ENCODE measurements around the gene PROK1.
"Not testable (repeated sequence)": the region's sequence is repeated elsewhere in the genome, so short reads cannot be mapped to it uniquely, and the experiment has no call there.

The PROK1 gene

GRCh38 chr1:110411173-110411735 lies 39.7 kb upstream of the PROK1 start:
- no peak overlapping the region for H2AFZ ChIP-seq (ENCODE audit: low read depth, low read length)
- no peak overlapping the region for H3K4me2 ChIP-seq (ENCODE audit: insufficient read depth, low read length)
- H3K27ac ChIP-seq (ENCODE audit: low read length): no peak overlapping the region
- peaks cover 23% of the 10 kb centered on the region for H3K4me1 ChIP-seq (ENCODE audit: insufficient read depth, low read length)
- TF ChIP-seq CTCF (IDR thresholded peaks at IDR 0.05; ENCODE audit: borderline replicate concordance, extremely low read depth, low read length, poor library complexity, severe bottlenecking) (no peak), EZH2 (IDR thresholded peaks at IDR 0.05; ENCODE audit: borderline replicate concordance, low read depth, low read length, severe bottlenecking) (no peak)
- no peaks in the 10 kb centered on the region for H3K27me3 ChIP-seq (ENCODE audit: insufficient read depth, low read length, poor library complexity)
- no peaks in the 10 kb centered on the region for H4K20me1 ChIP-seq (ENCODE audit: insufficient read depth, low read length)
- H3K9me3 ChIP-seq (ENCODE audit: insufficient read depth, low read length, severe bottlenecking): no peaks in the 10 kb centered on the region
- H3K4me3 ChIP-seq (ENCODE audit: low read depth in 1 of 2, low read length in 2 of 2): no peak overlapping the region
- peaks cover 3% of the 10 kb centered on the region; the same call in 1 of the 2 replicates for H3K36me3 ChIP-seq (ENCODE audit: insufficient read depth, low read length)
- H3K9ac ChIP-seq (ENCODE audit: low read depth, low read length): no peak overlapping the region
- ATAC-seq (ENCODE audit: insufficient read depth, low read depth): no peak
- DNase-seq: no peak
- peaks cover 17% of the 10 kb centered on the region for H3K79me2 ChIP-seq (ENCODE audit: insufficient read depth, low read length)

GRCh38 chr1:110412576-110412975 lies 38.4 kb upstream of the PROK1 start:
- DNase-seq (peak; percentile 63), ATAC-seq (ENCODE audit: insufficient read depth, low read depth) (peak; percentile 72)
- no peak for TF ChIP-seq EZH2 (IDR thresholded peaks at IDR 0.05; ENCODE audit: borderline replicate concordance, low read depth, low read length, severe bottlenecking)
- TF ChIP-seq CTCF (IDR thresholded peaks at IDR 0.05; ENCODE audit: borderline replicate concordance, extremely low read depth, low read length, poor library complexity, severe bottlenecking): peak; percentile 84
- Histone ChIP-seq H3K36me3 (ENCODE audit: insufficient read depth, low read length) (peaks cover 3% of the 10 kb centered on the region; the same call in 1 of the 2 replicates), H2AFZ (ENCODE audit: low read depth, low read length) (no peak overlapping the region), H3K4me2 (ENCODE audit: insufficient read depth, low read length) (no peak overlapping the region), H3K79me2 (ENCODE audit: insufficient read depth, low read length) (peaks cover 4% of the 10 kb centered on the region), H4K20me1 (ENCODE audit: insufficient read depth, low read length) (no peaks in the 10 kb centered on the region), H3K9me3 (ENCODE audit: insufficient read depth, low read length, severe bottlenecking) (no peaks in the 10 kb centered on the region), H3K4me3 (ENCODE audit: low read depth in 1 of 2, low read length in 2 of 2) (no peak overlapping the region), H3K4me1 (ENCODE audit: insufficient read depth, low read length) (peaks cover 16% of the 10 kb centered on the region), H3K27ac (ENCODE audit: low read length) (no peak overlapping the region), H3K27me3 (ENCODE audit: insufficient read depth, low read length, poor library complexity) (no peaks in the 10 kb centered on the region), H3K9ac (ENCODE audit: low read depth, low read length) (no peak overlapping the region)

GRCh38 chr1:110413045-110413444 lies 37.9 kb upstream of the PROK1 start:
- not testable (repeated sequence) for DNase-seq; H3K9ac ChIP-seq (ENCODE audit: low read depth, low read length); H2AFZ ChIP-seq (ENCODE audit: low read depth, low read length); ATAC-seq (ENCODE audit: insufficient read depth, low read depth); H3K79me2 ChIP-seq (ENCODE audit: insufficient read depth, low read length); H4K20me1 ChIP-seq (ENCODE audit: insufficient read depth, low read length); H3K4me2 ChIP-seq (ENCODE audit: insufficient read depth, low read length); H3K27ac ChIP-seq (ENCODE audit: low read length); H3K27me3 ChIP-seq (ENCODE audit: insufficient read depth, low read length, poor library complexity); H3K9me3 ChIP-seq (ENCODE audit: insufficient read depth, low read length, severe bottlenecking); H3K36me3 ChIP-seq (ENCODE audit: insufficient read depth, low read length); H3K4me3 ChIP-seq (ENCODE audit: low read depth in 1 of 2, low read length in 2 of 2)
- peaks cover 13% of the 10 kb centered on the region for H3K4me1 ChIP-seq (ENCODE audit: insufficient read depth, low read length)

GRCh38 chr1:110418729-110419128 lies 32.2 kb upstream of the PROK1 start:
- ATAC-seq (ENCODE audit: insufficient read depth, low read depth) (no peak), DNase-seq (no peak)
- Histone ChIP-seq H3K9ac (ENCODE audit: low read depth, low read length) (no peak overlapping the region), H3K4me3 (ENCODE audit: low read depth in 1 of 2, low read length in 2 of 2) (no peak overlapping the region), H3K27ac (ENCODE audit: low read length) (no peak overlapping the region), H3K36me3 (ENCODE audit: insufficient read depth, low read length) (no peaks in the 10 kb centered on the region), H3K4me1 (ENCODE audit: insufficient read depth, low read length) (no peaks in the 10 kb centered on the region), H3K9me3 (ENCODE audit: insufficient read depth, low read length, severe bottlenecking) (no peaks in the 10 kb centered on the region), H4K20me1 (ENCODE audit: insufficient read depth, low read length) (no peaks in the 10 kb centered on the region), H3K4me2 (ENCODE audit: insufficient read depth, low read length) (no peak overlapping the region), H3K79me2 (ENCODE audit: insufficient read depth, low read length) (no peaks in the 10 kb centered on the region), H3K27me3 (ENCODE audit: insufficient read depth, low read length, poor library complexity) (peaks cover 2% of the 10 kb centered on the region), H2AFZ (ENCODE audit: low read depth, low read length) (no peak overlapping the region)
- no peak for TF ChIP-seq EZH2 (IDR thresholded peaks at IDR 0.05; ENCODE audit: borderline replicate concordance, low read depth, low read length, severe bottlenecking)
- no peak for TF ChIP-seq CTCF (IDR thresholded peaks at IDR 0.05; ENCODE audit: borderline replicate concordance, extremely low read depth, low read length, poor library complexity, severe bottlenecking)
